ENCODE data around the gene APLP2. TPM values are rescaled to one million over a fixed set of nuclear protein-coding genes. Genes with fewer than 3 reads are reported as not detected.

APLP2 gene
- total RNA-seq, 4 donors from 2014 or later = 125 to 226 (median 158) TPM

DNA sequence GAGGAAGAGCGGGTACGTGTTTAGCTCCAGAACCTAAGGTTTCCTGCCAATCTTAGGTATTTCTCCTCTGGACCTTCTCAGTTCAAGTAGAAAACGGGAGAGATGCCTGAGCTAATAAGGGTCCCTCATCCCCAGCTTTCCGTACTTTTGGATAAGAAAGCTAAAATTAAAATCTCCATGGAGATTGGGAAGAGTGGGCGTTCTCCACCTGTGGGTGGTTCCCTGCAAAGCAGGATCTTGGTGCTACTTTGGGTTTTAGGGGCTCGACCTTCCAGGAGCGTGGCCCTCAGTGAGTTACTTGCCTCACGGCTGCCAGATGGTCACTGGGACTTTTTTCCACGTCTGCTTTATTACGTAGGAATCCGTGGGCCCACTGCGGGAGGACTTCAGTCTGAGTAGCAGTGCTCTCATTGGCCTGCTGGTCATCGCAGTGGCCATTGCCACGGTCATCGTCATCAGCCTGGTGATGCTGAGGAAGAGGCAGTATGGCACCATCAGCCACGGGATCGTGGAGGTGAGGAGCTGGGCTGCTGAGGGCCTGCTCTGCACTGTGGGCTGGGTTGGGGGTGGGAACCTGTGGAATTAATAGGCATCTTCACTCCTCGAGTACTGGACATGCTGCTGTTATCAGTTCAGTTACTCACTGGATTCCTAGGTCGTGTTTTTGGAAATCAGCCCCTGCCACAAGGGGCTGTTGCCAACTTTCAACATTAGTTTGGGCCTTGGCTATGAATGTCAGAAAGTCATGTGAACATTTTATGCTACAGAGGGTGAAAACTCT is 72.1 kb downstream of the APLP2 start:
- intact Hi-C loops (cut with DNase I; ENCODE audit: low total_unique reads) = no loop called here
- 87% methylated on average over 19 of the region's 19 CpGs for WGBS, 2 donors

DNA sequence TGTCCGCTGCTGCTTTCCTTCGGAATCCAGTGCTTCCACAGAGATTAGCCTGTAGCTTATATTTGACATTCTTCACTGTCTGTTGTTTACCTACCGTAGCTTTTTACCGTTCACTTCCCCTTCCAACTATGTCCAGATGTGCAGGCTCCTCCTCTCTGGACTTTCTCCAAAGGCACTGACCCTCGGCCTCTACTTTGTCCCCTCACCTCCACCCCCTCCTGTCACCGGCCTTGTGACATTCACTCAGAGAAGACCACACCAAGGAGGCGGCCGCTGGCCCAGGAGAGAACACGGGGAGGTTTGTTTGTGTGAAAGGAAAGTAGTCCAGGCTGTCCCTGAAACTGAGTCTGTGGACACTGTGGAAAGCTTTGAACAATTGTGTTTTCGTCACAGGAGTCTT is 74.4 kb downstream of the APLP2 start:
- no peak for DNase-seq (ENCODE audit: low spot score in 2 of 2)
- TF ChIP-seq, protein P1, sequence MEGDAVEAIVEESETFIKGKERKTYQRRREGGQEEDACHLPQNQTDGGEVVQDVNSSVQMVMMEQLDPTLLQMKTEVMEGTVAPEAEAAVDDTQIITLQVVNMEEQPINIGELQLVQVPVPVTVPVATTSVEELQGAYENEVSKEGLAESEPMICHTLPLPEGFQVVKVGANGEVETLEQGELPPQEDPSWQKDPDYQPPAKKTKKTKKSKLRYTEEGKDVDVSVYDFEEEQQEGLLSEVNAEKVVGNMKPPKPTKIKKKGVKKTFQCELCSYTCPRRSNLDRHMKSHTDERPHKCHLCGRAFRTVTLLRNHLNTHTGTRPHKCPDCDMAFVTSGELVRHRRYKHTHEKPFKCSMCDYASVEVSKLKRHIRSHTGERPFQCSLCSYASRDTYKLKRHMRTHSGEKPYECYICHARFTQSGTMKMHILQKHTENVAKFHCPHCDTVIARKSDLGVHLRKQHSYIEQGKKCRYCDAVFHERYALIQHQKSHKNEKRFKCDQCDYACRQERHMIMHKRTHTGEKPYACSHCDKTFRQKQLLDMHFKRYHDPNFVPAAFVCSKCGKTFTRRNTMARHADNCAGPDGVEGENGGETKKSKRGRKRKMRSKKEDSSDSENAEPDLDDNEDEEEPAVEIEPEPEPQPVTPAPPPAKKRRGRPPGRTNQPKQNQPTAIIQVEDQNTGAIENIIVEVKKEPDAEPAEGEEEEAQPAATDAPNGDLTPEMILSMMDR (IDR thresholded peaks at IDR 0.05) = no peak
- TF ChIP-seq POLR2A (IDR thresholded peaks at IDR 0.05) = no peak
- intact Hi-C loops (cut with DNase I; ENCODE audit: low total_unique reads) = no loop called here
- 77 to 82% methylated on average over 10 of the region's 10 CpGs for WGBS, 2 donors
- no peak overlapping the region for H3K4me3 ChIP-seq (ENCODE audit: low read depth, poor library complexity, severe bottlenecking)

More for the DNA sequence above, 72.1 kb downstream of the APLP2 start:
- TF ChIP-seq, protein P1 (IDR thresholded peaks at IDR 0.05) = no peak
- TF ChIP-seq POLR2A (IDR thresholded peaks at IDR 0.05) = no peak
- no peak for DNase-seq (ENCODE audit: low spot score in 2 of 2)
- H3K4me3 ChIP-seq (ENCODE audit: low read depth, poor library complexity, severe bottlenecking) = no peak overlapping the region

DNA sequence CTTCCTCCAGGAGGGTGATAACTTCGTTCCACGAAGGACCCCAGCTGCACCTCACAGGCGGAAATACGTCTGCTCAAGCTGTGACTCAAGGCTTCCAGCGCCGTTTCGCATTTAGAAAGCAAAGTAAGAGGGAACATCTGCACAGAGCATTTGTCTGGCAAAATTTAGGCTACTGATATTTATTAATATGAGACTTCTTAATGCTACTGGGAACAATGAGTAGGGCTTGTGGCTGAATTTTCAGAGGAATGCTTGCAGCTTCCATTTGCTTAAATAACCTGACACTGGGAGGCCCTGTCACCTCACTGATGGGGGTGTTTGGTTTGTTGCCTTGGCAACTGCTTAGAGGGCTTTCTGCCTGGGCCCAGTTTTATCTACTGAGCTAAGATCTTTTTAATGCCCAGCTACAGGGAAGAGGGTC is 75.2 kb downstream of the APLP2 start:
- no peak overlapping the region for H3K4me3 ChIP-seq (ENCODE audit: low read depth, poor library complexity, severe bottlenecking)
- TF ChIP-seq, protein P1 (IDR thresholded peaks at IDR 0.05) = no peak
- TF ChIP-seq POLR2A (IDR thresholded peaks at IDR 0.05) = no peak
- 89 to 90% methylated on average over 7 of the region's 7 CpGs for WGBS, 2 donors
- intact Hi-C loops (cut with DNase I; ENCODE audit: low total_unique reads) = no loop called here
- DNase-seq (ENCODE audit: low spot score in 2 of 2) = no peak

DNA sequence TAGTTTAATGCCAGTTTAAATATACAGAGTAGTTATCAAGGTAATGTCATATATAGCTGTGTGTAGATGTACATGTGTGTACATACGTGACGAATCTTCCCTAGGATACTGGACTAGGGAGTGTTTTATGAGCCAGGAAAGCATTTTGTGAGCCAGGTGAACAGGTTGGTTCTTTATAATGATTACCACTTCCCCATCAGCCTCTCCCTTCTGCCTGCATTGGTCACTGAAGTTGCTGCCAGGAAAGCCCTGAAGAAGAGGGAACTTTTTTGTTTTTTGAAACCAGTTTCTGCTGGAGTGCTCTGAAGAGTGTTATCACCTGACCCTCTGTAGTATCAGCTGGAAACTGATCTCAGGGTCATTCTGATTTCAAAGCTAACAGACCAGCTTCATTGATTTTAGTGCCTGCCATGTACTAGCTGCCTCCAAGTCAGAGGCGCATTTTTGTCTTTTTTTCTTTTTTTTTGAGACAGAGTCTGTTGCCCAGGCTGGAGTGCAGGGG is 75.7 kb downstream of the APLP2 start:
- TF ChIP-seq POLR2A (IDR thresholded peaks at IDR 0.05) = no peak
- TF ChIP-seq, protein P1 (IDR thresholded peaks at IDR 0.05) = no peak
- 94 to 97% methylated on average over 3 of the region's 3 CpGs for WGBS, 2 donors
- intact Hi-C loops (cut with DNase I; ENCODE audit: low total_unique reads) = no loop called here
- DNase-seq (ENCODE audit: low spot score in 2 of 2) = no peak
- no peak overlapping the region for H3K4me3 ChIP-seq (ENCODE audit: low read depth, poor library complexity, severe bottlenecking)

DNA sequence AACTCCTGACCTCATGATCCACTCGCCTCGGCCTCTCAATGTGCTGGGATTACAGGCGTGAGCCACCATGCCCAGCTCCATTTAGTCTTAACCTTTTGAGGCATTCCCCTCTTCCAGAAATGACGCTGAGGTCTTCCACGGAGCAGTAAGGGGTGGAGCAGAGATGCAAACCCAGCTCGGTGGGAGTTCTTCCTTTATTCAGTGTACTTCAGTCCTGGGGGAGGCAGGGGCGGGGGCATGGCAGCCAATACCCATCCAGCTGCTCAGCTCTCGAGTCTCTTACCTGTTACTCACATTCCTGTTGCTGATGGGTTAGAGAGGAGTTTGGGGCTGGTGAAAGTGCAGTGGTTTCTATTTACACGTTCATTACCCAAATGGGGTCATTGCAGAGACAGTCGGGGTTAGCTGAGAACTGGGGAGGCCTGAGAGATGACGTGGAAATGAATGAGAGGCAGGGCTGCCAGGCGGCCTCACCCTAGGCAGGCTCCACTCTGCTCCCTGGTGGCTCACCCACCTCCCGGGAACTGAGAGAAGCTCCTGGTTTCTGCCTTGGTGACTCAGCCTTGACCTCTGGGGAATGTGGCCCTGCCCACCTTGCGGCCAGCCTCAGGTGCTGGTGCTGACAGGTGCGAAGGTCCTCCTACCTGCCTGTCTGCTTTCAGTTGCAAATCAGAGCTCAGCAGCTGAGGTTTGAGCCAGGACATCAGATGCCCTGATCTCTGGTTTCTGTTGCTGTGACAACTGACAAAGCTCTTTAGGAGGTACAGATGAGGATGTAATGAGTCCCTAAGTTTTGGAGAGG is 76.5 kb downstream of the APLP2 start:
- TF ChIP-seq, protein P1 (IDR thresholded peaks at IDR 0.05) = no peak
- TF ChIP-seq POLR2A (IDR thresholded peaks at IDR 0.05) = no peak

More for the DNA sequence above, 76.5 kb downstream of the APLP2 start:
- WGBS, 2 donors = 60 to 61% methylated on average over 14 to 15 of the region's 15 CpGs
- DNase-seq (ENCODE audit: low spot score in 2 of 2) = no peak
- no peak overlapping the region for H3K4me3 ChIP-seq (ENCODE audit: low read depth, poor library complexity, severe bottlenecking)
- intact Hi-C loops (cut with DNase I; ENCODE audit: low total_unique reads) = no loop called here
